PC-9 (cell line): Measurements from ENCODE around the gene KIAA2012. TPM values are rescaled to one million over a fixed set of nuclear protein-coding genes. Genes with fewer than 3 reads are reported as not detected.

ENCODE experiments used
- BruUV-seq: library from RNA; stranded (reverse); fragments of 400-500 nt; replicated peaks from 2 replicates; lab custom pipeline; 2021; lab: Mats Ljungman, UMichigan
- CTCF ChIA-PET: fragments of 300-600 bp; sonication (Branson Sonifier 250); formaldehyde crosslinking; loops from one replicate; lab custom pipeline; 2022; ENCODE audit warnings: antibody characterized with exemption; lab: Charles Lee
- POLR2A ChIA-PET: fragments of 300-600 bp; sonication (Branson Sonifier 250); formaldehyde crosslinking; loops from one replicate; lab custom pipeline; 2022; ENCODE audit warnings: antibody characterized with exemption; ENCODE audit not compliant: unreplicated experiment; lab: Charles Lee
- DNase-seq, 2 experiments: peaks; one replicate each; pipeline versions ENCODE4 v3.0.0 to v3.0.0-alpha.2; 2015 to 2022; ENCODE audit warnings: mixed read lengths in 1 of 2
- H2AFZ ChIP-seq: fragments of 200-600 bp; sonication (generic); 2 replicates; pipeline ENCODE4 v1.8.1; 2017; ENCODE audit warnings: antibody characterized with exemption
- H3F3A ChIP-seq: fragments of 200-600 bp; sonication (generic); 2 replicates; pipeline ENCODE4 v1.8.1; 2017; ENCODE audit warnings: antibody characterized with exemption, mild to moderate bottlenecking, low read depth; ENCODE audit not compliant: insufficient read depth
- H3K27ac ChIP-seq: fragments of 200-600 bp; sonication (generic); 2 replicates; pipeline ENCODE4 v1.6.1; 2016; ENCODE audit warnings: mixed run types
- H3K27me3 ChIP-seq: fragments of 200-600 bp; sonication (generic); 2 replicates; pipeline ENCODE4 v1.6.1; 2016; ENCODE audit warnings: low read depth, mixed run types; ENCODE audit not compliant: insufficient read depth
- H3K36me3 ChIP-seq: fragments of 200-600 bp; sonication (generic); 2 replicates; pipeline ENCODE4 v1.6.1; 2016; ENCODE audit warnings: low read depth, mixed run types
- H3K4me1 ChIP-seq: fragments of 200-600 bp; sonication (generic); replicated peaks from 2 replicates; pipeline ENCODE4 v1.6.1; 2016; ENCODE audit warnings: mixed run types; ENCODE audit not compliant: insufficient read depth
- H3K4me2 ChIP-seq: fragments of 200-600 bp; sonication (generic); 2 replicates; pipeline ENCODE4 v1.6.1; 2017; ENCODE audit warnings: mixed run types
- H3K4me3 ChIP-seq: fragments of 200-600 bp; sonication (generic); 2 replicates; pipeline ENCODE4 v1.6.1; 2016; ENCODE audit warnings: mixed run types
- H3K79me2 ChIP-seq: fragments of 200-600 bp; sonication (generic); 2 replicates; pipeline ENCODE4 v1.6.1; 2017; ENCODE audit warnings: low read depth, mixed run types
- H3K9me2 ChIP-seq: fragments of 200-600 bp; sonication (generic); 2 replicates; pipeline ENCODE4 v1.8.1; 2017; ENCODE audit warnings: mild to moderate bottlenecking; ENCODE audit not compliant: insufficient read depth
- H3K9me3 ChIP-seq: fragments of 200-600 bp; sonication (generic); 2 replicates; pipeline ENCODE4 v1.8.1; 2016; ENCODE audit warnings: low read depth; ENCODE audit not compliant: insufficient read depth
- H4K20me1 ChIP-seq: fragments of 200-600 bp; sonication (generic); 2 replicates; pipeline ENCODE4 v1.8.1; 2017; ENCODE audit not compliant: insufficient read depth
- EZH2 ChIP-seq: fragments of 200-600 bp; sonication (generic); IDR thresholded peaks from 2 replicates; pipeline ENCODE4 v1.8.0; 2017; ENCODE audit warnings: antibody characterized with exemption, low read depth
- intact Hi-C: fragments of 100-400 bp; cut with micrococcal nuclease; formaldehyde crosslinking; loops from one replicate; pipeline ENCODE4 v1.10.0; 2022; ENCODE audit not compliant: unreplicated experiment
- total RNA-seq: library from RNA; stranded (reverse); gene quantifications from 2 replicates; pipeline ENCODE4 v1.2.3, GENCODE V29; 2021
- TF ChIP-seq, protein P1 (sequence below): fragments of 200-600 bp; sonication (generic); conservative IDR thresholded peaks from 2 replicates; pipeline ENCODE4 v1.6.1; 2017; ENCODE audit warnings: mixed run types, antibody characterized with exemption, mild to moderate bottlenecking, moderate library complexity

The KIAA2012 gene
- total RNA-seq, 1 experiment from 2014 or later, result not detected

- H3K27me3 ChIP-seq, result no peaks in the 10 kb centered on the region
- TF ChIP-seq, protein P1, sequence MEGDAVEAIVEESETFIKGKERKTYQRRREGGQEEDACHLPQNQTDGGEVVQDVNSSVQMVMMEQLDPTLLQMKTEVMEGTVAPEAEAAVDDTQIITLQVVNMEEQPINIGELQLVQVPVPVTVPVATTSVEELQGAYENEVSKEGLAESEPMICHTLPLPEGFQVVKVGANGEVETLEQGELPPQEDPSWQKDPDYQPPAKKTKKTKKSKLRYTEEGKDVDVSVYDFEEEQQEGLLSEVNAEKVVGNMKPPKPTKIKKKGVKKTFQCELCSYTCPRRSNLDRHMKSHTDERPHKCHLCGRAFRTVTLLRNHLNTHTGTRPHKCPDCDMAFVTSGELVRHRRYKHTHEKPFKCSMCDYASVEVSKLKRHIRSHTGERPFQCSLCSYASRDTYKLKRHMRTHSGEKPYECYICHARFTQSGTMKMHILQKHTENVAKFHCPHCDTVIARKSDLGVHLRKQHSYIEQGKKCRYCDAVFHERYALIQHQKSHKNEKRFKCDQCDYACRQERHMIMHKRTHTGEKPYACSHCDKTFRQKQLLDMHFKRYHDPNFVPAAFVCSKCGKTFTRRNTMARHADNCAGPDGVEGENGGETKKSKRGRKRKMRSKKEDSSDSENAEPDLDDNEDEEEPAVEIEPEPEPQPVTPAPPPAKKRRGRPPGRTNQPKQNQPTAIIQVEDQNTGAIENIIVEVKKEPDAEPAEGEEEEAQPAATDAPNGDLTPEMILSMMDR, result no peak
- no peak for TF ChIP-seq EZH2
- no TSS peak for BruUV-seq
- H3K4me1 ChIP-seq, result peaks cover 16% of the 10 kb centered on the region
- H2AFZ ChIP-seq, result no peak overlapping the region
- H3K36me3 ChIP-seq, result no peaks in the 10 kb centered on the region
- peaks cover 4% of the 10 kb centered on the region for H3F3A ChIP-seq
- POLR2A ChIA-PET, result no interaction called here
- H3K9me3 ChIP-seq, result no peaks in the 10 kb centered on the region
- no peak overlapping the region for H3K27ac ChIP-seq
- no peaks in the 10 kb centered on the region for H3K9me2 ChIP-seq
- CTCF ChIA-PET, result no interaction called here
- intact Hi-C loops, result no loop called here
- H4K20me1 ChIP-seq, result no peaks in the 10 kb centered on the region
- no peak overlapping the region for H3K4me3 ChIP-seq
- H3K79me2 ChIP-seq, result peaks cover 2% of the 10 kb centered on the region; the same call in 1 of the 2 replicates
- H3K4me2 ChIP-seq, result no peak overlapping the region
- DNase-seq, result no peak
These were observed 29.6 kb upstream of the KIAA2012 start for GRCh38 chr2:202043475-202043874.

GRCh38 chr2:202044777-202045176 lies 28.3 kb upstream of the KIAA2012 start:
- H3K4me1 ChIP-seq, result peaks cover 3% of the 10 kb centered on the region
- no TSS peak for BruUV-seq
- CTCF ChIA-PET, result no interaction called here

DNA sequence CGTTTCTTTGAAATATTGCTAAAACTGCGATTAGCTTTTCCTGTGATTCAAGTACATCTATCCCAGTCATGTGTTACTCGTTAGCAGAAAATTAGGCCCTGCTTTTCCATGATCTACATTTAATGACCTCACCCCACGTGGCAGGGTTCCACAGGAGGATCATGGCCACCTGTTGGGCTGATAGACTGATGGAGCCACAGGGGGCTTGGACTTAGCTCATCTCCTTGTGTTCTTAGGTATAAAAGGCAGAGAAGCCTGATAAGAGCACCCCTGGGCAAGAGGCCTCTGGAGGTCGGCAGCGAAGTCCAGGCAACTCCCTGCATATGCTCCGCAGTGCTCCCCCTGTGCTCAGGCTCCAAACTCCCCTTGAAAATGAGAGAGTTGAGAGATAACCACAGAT lies 26.5 kb upstream of the KIAA2012 start:
- Histone ChIP-seq H2AFZ (no peak overlapping the region), H3K27me3 (no peaks in the 10 kb centered on the region), H3K9me2 (no peaks in the 10 kb centered on the region), H3K4me2 (no peak overlapping the region), H3K4me1 (no peaks in the 10 kb centered on the region), H3K9me3 (no peaks in the 10 kb centered on the region), H3F3A (no peaks in the 10 kb centered on the region), H3K36me3 (no peaks in the 10 kb centered on the region), H3K4me3 (no peak overlapping the region), H3K79me2 (no peaks in the 10 kb centered on the region), H3K27ac (no peak overlapping the region), H4K20me1 (no peaks in the 10 kb centered on the region)
- DNase-seq, result no peak
- CTCF ChIA-PET, result no interaction called here
- TF ChIP-seq, protein P1, result no peak
- TF ChIP-seq EZH2, result no peak
- POLR2A ChIA-PET, result no interaction called here
- intact Hi-C loops, result no loop called here
- BruUV-seq, result no TSS peak

More at GRCh38 chr2:202044777-202045176, 28.3 kb upstream of the KIAA2012 start:
- no peak overlapping the region for H2AFZ ChIP-seq
- H3K9me3 ChIP-seq, result no peaks in the 10 kb centered on the region
- H3K9me2 ChIP-seq, result no peaks in the 10 kb centered on the region
- TF ChIP-seq EZH2, result no peak
- TF ChIP-seq, protein P1, result no peak
- intact Hi-C loops, result no loop called here
- H3K27me3 ChIP-seq, result no peaks in the 10 kb centered on the region
- H3K36me3 ChIP-seq, result no peaks in the 10 kb centered on the region
- DNase-seq, result no peak
- no peaks in the 10 kb centered on the region for H3F3A ChIP-seq
- H3K4me3 ChIP-seq, result no peak overlapping the region
- POLR2A ChIA-PET, result no interaction called here
- H3K27ac ChIP-seq, result no peak overlapping the region
- H4K20me1 ChIP-seq, result no peaks in the 10 kb centered on the region
- H3K4me2 ChIP-seq, result no peak overlapping the region
- no peaks in the 10 kb centered on the region for H3K79me2 ChIP-seq
